K562 (cell line): ENCODE results near the gene ATP5PD. TPM values are rescaled to one million over a fixed set of nuclear protein-coding genes. Genes with fewer than 3 reads are reported as not detected.

Experiments used
- ELK3 ChIP-seq: fragments of 450-650 bp; formaldehyde crosslinking; IDR thresholded peaks from 2 replicates; pipeline ENCODE4 v1.4.0; 2020; ENCODE audit warnings: mild to moderate bottlenecking
- ESRRA ChIP-seq: fragments of 450-650 bp; IDR thresholded peaks from 2 replicates; pipeline ENCODE4 v1.6.1; 2014; ENCODE audit warnings: low read depth, mild to moderate bottlenecking, moderate library complexity, borderline replicate concordance
- ESRRB ChIP-seq: fragments of 250-450 bp; sonication (Bioruptor Pico); IDR thresholded peaks from 2 replicates; pipeline ENCODE4 v1.5.0; 2020; ENCODE audit warnings: mild to moderate bottlenecking, moderate library complexity, borderline replicate concordance
- HBP1 ChIP-seq: fragments of 450-650 bp; formaldehyde crosslinking; IDR thresholded peaks from 2 replicates; pipeline ENCODE4 v1.4.0; 2022; ENCODE audit warnings: missing genetic modification characterization
- HDAC6 ChIP-seq: IDR thresholded peaks from 2 replicates; pipeline ENCODE4 v1.6.1; 2012; ENCODE audit warnings: low read depth, mild to moderate bottlenecking, control low read depth, inconsistent platforms, low read length, moderate library complexity
- ILK ChIP-seq: fragments of 450-650 bp; IDR thresholded peaks from 2 replicates; pipeline ENCODE4 v1.6.1; 2016; ENCODE audit warnings: missing genetic modification characterization, low read depth, mild to moderate bottlenecking, missing compliant biosample characterization, moderate library complexity, borderline replicate concordance
- MAFK ChIP-seq: IDR thresholded peaks from 2 replicates; pipeline ENCODE4 v1.6.1; 2011; ENCODE audit warnings: low read length, improper control_type of control experiment
- NFIC ChIP-seq: fragments of 450-650 bp; IDR thresholded peaks from 2 replicates; pipeline ENCODE4 v1.6.1; 2017; ENCODE audit warnings: mild to moderate bottlenecking, inconsistent platforms
- NR2C1 ChIP-seq, 2 experiments: fragments of 450-650 bp; IDR thresholded peaks; 2 replicates each; pipeline ENCODE4 v1.6.1; 2017; ENCODE audit warnings: mild to moderate bottlenecking in 2 of 2, antibody characterized with exemption in 1 of 2, inconsistent platforms in 1 of 2, missing compliant biosample characterization in 1 of 2, missing genetic modification characterization in 1 of 2
- PHF8 ChIP-seq: fragments of 200-600 bp; sonication (generic); IDR thresholded peaks from 2 replicates; pipeline ENCODE4 v1.6.1; 2012; ENCODE audit warnings: mixed run types, mild to moderate bottlenecking, inconsistent platforms, low read length, moderate library complexity, borderline replicate concordance
- POLR2AphosphoS5 ChIP-seq: IDR thresholded peaks from 2 replicates; pipeline ENCODE4 v1.6.1; 2011; ENCODE audit warnings: mild to moderate bottlenecking, low read depth, low read length, moderate library complexity; ENCODE audit not compliant: control insufficient read depth, insufficient read depth
- RFX5 ChIP-seq: IDR thresholded peaks from 2 replicates; pipeline ENCODE4 v1.6.1; 2011; ENCODE audit warnings: low read depth, mild to moderate bottlenecking, improper control_type of control experiment, low read length
- SP2 ChIP-seq: IDR thresholded peaks from 2 replicates; pipeline ENCODE4 v1.6.1; 2011; ENCODE audit warnings: mild to moderate bottlenecking, low read depth, low read length, moderate library complexity; ENCODE audit not compliant: poor library complexity, severe bottlenecking; ENCODE audit errors: extremely low read depth
- SREBF2 ChIP-seq: sonication (generic); formaldehyde crosslinking; IDR thresholded peaks from 2 replicates; pipeline ENCODE4 v1.4.0; 2020; ENCODE audit warnings: mild to moderate bottlenecking, missing genetic modification reagents
- STAT5B ChIP-seq: fragments of 250-450 bp; sonication (Bioruptor Pico); IDR thresholded peaks from 2 replicates; pipeline ENCODE4 v1.8.0; 2021; ENCODE audit warnings: mild to moderate bottlenecking, inconsistent platforms
- TEAD2 ChIP-seq: fragments of 450-650 bp; IDR thresholded peaks from 2 replicates; pipeline ENCODE4 v1.6.1; 2016; ENCODE audit warnings: missing genetic modification characterization, control low read depth, missing compliant biosample characterization
- TGIF2 ChIP-seq: sonication (generic); formaldehyde crosslinking; IDR thresholded peaks from 2 replicates; pipeline ENCODE4 v1.8.1; 2022; ENCODE audit warnings: mild to moderate bottlenecking, missing genetic modification reagents, moderate library complexity
- XRCC3 ChIP-seq: fragments of 450-650 bp; IDR thresholded peaks from 2 replicates; pipeline ENCODE4 v1.6.1; 2017; ENCODE audit warnings: mild to moderate bottlenecking, moderate library complexity
- ZFP36 ChIP-seq: fragments of 150-350 bp; IDR thresholded peaks from 2 replicates; pipeline ENCODE4 v1.6.1; 2018; ENCODE audit warnings: low read length, low read depth; ENCODE audit not compliant: partially characterized antibody
- ZNF217 ChIP-seq: sonication (generic); formaldehyde crosslinking; IDR thresholded peaks from 2 replicates; pipeline ENCODE4 v1.8.0; 2022; ENCODE audit warnings: mild to moderate bottlenecking, missing genetic modification reagents
- ZNF561 ChIP-seq: fragments of 450-650 bp; formaldehyde crosslinking; conservative IDR thresholded peaks from 2 replicates; pipeline ENCODE4 v1.4.0; 2020; ENCODE audit warnings: mild to moderate bottlenecking, moderate library complexity
- polyA plus RNA-seq, 8 experiments: library from polyadenylated mRNA; depleted of rRNA in 4 of 8; stranded (reverse) in 5 of 8; unstranded in 3 of 8; fragments of >200 nt; fragmentation: Nextera tagmentation in 2 of 8; fragmentation: Illumina TruSeq in 1 of 8; extraction: Ambion mirVana in 2 of 8; extraction: Trizol in 1 of 8; gene quantifications; 2 replicates each; pipeline versions ENCODE4 v1.2.1 to v1.2.3, GENCODE V29; 2011 to 2014; ENCODE audit warnings: inconsistent platforms in 1 of 8, missing spikeins in 1 of 8
- total RNA-seq, 7 experiments: library from RNA; depleted of rRNA in 6 of 7; stranded (reverse); fragments of >200 nt in 6 of 7; fragmentation: Illumina TruSeq in 2 of 7; extraction: Trizol in 2 of 7; gene quantifications; 2 replicates each; pipeline versions ENCODE4 v1.2.1 to v1.2.3, GENCODE V29; 2011 to 2021; ENCODE audit warnings: low replicate concordance in 1 of 7
- TF ChIP-seq, protein P1 (sequence below): fragments of 200-800 bp; sonication (Bioruptor generic); IDR thresholded peaks from 2 replicates; pipeline ENCODE4 v1.6.1; 2016; ENCODE audit warnings: missing genetic modification characterization, missing compliant biosample characterization

ATP5PD gene
- total and polyA plus RNA-seq, 9 of the 15 experiments (the other 6 are each of a cell fraction or from before 2014, with no cell fraction given) = 271 to 828 (median 432) TPM

GRCh38 chr17:75084039-75084660, 37.4 kb upstream of the ATP5PD start (continued):
- TF ChIP-seq ELK3 (CRISPR knock-in tag) (no peak), NFIC (peak; percentile 92), HDAC6 (no peak), SP2 (no peak), ESRRB (no peak), HBP1 (no peak), ILK (tag) (no peak), XRCC3 (no peak), MAFK (no peak), TEAD2 (tag) (no peak), TGIF2 (no peak), ZNF561 (CRISPR knock-in tag) (no peak), RFX5 (no peak), PHF8 (no peak), ZNF217 (no peak), NR2C1 (IDR thresholded peaks at IDR 0.05) (no peak), NR2C1 (tag; IDR thresholded peaks at IDR 0.05) (peak; percentile 48), POLR2AphosphoS5 (no peak), SREBF2 (CRISPR knock-in tag) (no peak), STAT5B (CRISPR knock-in tag) (no peak), ESRRA (no peak), ZFP36 (no peak)
- TF ChIP-seq, protein P1, sequence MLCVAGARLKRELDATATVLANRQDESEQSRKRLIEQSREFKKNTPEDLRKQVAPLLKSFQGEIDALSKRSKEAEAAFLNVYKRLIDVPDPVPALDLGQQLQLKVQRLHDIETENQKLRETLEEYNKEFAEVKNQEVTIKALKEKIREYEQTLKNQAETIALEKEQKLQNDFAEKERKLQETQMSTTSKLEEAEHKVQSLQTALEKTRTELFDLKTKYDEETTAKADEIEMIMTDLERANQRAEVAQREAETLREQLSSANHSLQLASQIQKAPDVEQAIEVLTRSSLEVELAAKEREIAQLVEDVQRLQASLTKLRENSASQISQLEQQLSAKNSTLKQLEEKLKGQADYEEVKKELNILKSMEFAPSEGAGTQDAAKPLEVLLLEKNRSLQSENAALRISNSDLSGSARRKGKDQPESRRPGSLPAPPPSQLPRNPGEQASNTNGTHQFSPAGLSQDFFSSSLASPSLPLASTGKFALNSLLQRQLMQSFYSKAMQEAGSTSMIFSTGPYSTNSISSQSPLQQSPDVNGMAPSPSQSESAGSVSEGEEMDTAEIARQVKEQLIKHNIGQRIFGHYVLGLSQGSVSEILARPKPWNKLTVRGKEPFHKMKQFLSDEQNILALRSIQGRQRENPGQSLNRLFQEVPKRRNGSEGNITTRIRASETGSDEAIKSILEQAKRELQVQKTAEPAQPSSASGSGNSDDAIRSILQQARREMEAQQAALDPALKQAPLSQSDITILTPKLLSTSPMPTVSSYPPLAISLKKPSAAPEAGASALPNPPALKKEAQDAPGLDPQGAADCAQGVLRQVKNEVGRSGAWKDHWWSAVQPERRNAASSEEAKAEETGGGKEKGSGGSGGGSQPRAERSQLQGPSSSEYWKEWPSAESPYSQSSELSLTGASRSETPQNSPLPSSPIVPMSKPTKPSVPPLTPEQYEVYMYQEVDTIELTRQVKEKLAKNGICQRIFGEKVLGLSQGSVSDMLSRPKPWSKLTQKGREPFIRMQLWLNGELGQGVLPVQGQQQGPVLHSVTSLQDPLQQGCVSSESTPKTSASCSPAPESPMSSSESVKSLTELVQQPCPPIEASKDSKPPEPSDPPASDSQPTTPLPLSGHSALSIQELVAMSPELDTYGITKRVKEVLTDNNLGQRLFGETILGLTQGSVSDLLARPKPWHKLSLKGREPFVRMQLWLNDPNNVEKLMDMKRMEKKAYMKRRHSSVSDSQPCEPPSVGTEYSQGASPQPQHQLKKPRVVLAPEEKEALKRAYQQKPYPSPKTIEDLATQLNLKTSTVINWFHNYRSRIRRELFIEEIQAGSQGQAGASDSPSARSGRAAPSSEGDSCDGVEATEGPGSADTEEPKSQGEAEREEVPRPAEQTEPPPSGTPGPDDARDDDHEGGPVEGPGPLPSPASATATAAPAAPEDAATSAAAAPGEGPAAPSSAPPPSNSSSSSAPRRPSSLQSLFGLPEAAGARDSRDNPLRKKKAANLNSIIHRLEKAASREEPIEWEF (CRISPR knock-in tag) = no peak
